Brain microvascular endothelial cell (primary cell): ENCODE data around the gene PSMB5.

Experiments
- DNase-seq: peaks from one replicate; pipeline ENCODE4 v3.0.0-alpha.2; 2020
- H3K27ac ChIP-seq: fragments of 250-450 bp; sonication (Bioruptor Pico); 2 replicates; pipeline ENCODE4 v1.5.1; 2020; ENCODE audit warnings: mild to moderate bottlenecking, moderate library complexity
- H3K27me3 ChIP-seq: fragments of 250-450 bp; sonication (Bioruptor Pico); replicated peaks from 2 replicates; pipeline ENCODE4 v1.5.1; 2020; ENCODE audit warnings: mild to moderate bottlenecking
- H3K36me3 ChIP-seq: fragments of 250-450 bp; sonication (Bioruptor Pico); replicated peaks from 2 replicates; pipeline ENCODE4 v1.5.1; 2020; ENCODE audit warnings: mild to moderate bottlenecking
- H3K4me3 ChIP-seq: 2 replicates; pipeline ENCODE4 v1.5.1; 2011; ENCODE audit warnings: low read depth, mild to moderate bottlenecking, control low read depth, low read length, moderate library complexity
- CTCF ChIP-seq: IDR thresholded peaks from 2 replicates; pipeline ENCODE4 v1.5.1; 2011; ENCODE audit warnings: low read depth, mild to moderate bottlenecking, moderate library complexity, low read length, control low read depth, inconsistent platforms; ENCODE audit errors: missing control alignments
- in situ Hi-C: cut with HindIII; loops from 2 replicates; pipeline ENCODE4 v1.10.0; 2017; ENCODE audit warnings: low sequenced_read_pairs, low pct_ligation_motif_present

PSMB5 gene

GRCh38 chr14:23069413-23069806 is 34.7 kb upstream of the PSMB5 start:
- DNase-seq: no peak

GRCh38 chr14:23068789-23069412 is 34.2 kb upstream of the PSMB5 start:
- H3K36me3 ChIP-seq: peaks cover 60% of the 10 kb centered on the region
- TF ChIP-seq CTCF: peak; percentile 100

More at GRCh38 chr14:23069413-23069806, 34.7 kb upstream of the PSMB5 start:
- Histone ChIP-seq H3K27ac (no peak overlapping the region), H3K36me3 (peaks cover 60% of the 10 kb centered on the region), H3K27me3 (no peaks in the 10 kb centered on the region), H3K4me3 (no peak overlapping the region)
- no peak for TF ChIP-seq CTCF
- in situ Hi-C loops: no loop called here

GRCh38 chr14:23067847-23068788 is 33.4 kb upstream of the PSMB5 start:
- no peaks in the 10 kb centered on the region for H3K27me3 ChIP-seq
- DNase-seq: no peak
- peaks cover 65% of the 10 kb centered on the region for H3K36me3 ChIP-seq
- in situ Hi-C loops: no loop called here
- no peak for TF ChIP-seq CTCF
- no peak overlapping the region for H3K27ac ChIP-seq
- peak overlapping the region; percentile 22 for H3K4me3 ChIP-seq

More at GRCh38 chr14:23068789-23069412, 34.2 kb upstream of the PSMB5 start:
- in situ Hi-C loops: no loop called here
- Histone ChIP-seq H3K4me3 (peak overlapping the region; percentile 22), H3K27me3 (no peaks in the 10 kb centered on the region), H3K27ac (no peak overlapping the region)
- DNase-seq: peak; percentile 87

GRCh38 chr14:23066855-23067744 is 32.4 kb upstream of the PSMB5 start:
- no peak for DNase-seq
- Histone ChIP-seq H3K27me3 (no peaks in the 10 kb centered on the region), H3K4me3 (no peak overlapping the region), H3K27ac (no peak overlapping the region), H3K36me3 (peaks cover 67% of the 10 kb centered on the region)
- TF ChIP-seq CTCF: no peak
- in situ Hi-C loops: no loop called here

- in situ Hi-C loops: no loop called here
- Histone ChIP-seq H3K36me3 (peaks cover 67% of the 10 kb centered on the region), H3K4me3 (no peak overlapping the region), H3K27ac (no peak overlapping the region), H3K27me3 (no peaks in the 10 kb centered on the region)
- no peak for DNase-seq
- no peak for TF ChIP-seq CTCF
Observed at GRCh38 chr14:23066368-23066767, 31.7 kb upstream of the PSMB5 start.
